NK-92 treated with Interleukin-12 subunit alpha and Interleukin-12 subunit beta, amount 100 ng/mL, for 24 hours (cell line): Measurements from ENCODE around the gene IGHMBP2.
A peak's percentile ranks its signal among the peaks of the same experiment; 100 is the strongest.
"Not testable (repeated sequence)": the region's sequence is repeated elsewhere in the genome, so short reads cannot be mapped to it uniquely, and the experiment has no call there.

Source experiments
- DNase-seq: peaks from one replicate; lab custom pipeline; 2025; lab: John Stamatoyannopoulos, UW

The IGHMBP2 gene

DNA sequence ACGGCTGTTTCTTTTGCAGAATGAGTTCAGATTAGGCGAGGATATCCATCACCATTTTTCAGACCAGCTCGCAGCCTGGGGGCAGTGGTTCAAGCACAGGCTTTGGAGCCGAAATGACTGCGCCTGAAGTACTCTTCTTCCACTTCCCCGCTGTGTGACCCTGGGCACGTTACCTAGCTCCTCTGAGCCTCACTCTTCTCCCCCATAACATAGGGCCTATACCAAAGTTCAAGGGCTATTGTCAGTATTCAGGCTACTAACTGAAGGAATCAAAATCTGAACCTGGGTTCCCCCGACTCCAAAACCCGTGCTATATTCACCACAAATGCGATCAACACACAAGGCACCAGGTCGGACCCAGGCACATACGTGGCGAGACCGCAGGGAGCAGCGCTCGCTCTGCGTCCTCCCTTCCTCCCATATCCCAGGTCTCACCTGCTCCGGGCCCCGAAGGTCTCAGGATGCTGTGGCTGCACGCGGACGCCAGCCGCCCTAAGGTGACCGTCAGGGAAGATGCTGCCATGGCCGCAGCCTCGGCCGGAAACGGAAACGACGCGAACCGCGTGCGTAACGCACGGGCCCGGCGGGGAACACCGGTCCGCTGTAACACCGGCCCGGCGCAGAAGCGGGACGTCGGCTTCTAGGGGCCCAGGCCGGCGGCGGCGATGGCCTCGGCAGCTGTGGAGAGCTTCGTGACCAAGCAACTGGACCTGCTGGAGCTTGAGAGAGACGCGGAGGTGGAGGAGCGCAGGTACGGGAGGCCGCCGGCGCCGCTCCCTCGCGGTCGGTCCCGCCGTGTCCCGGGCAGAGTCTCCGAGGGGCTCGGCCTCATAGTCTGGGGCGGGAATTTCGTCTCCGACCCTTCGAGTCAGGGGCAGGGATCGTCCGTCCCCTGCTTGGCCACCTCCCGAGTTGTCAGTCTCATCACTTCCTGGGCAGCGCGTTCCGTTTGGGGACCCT, at the start of gene IGHMBP2, which contains the start of gene MRPL21:
TSS of gene IGHMBP2 (plus strand) at position 604 of the 960 bp plus-strand sequence. CDS start at position 666, 62 bp downstream.
TSS of gene MRPL21 (minus strand) at position 545 of the 960 bp plus-strand sequence. CDS start at position 523, 22 bp downstream.
- peak; percentile 67 for DNase-seq

DNA sequence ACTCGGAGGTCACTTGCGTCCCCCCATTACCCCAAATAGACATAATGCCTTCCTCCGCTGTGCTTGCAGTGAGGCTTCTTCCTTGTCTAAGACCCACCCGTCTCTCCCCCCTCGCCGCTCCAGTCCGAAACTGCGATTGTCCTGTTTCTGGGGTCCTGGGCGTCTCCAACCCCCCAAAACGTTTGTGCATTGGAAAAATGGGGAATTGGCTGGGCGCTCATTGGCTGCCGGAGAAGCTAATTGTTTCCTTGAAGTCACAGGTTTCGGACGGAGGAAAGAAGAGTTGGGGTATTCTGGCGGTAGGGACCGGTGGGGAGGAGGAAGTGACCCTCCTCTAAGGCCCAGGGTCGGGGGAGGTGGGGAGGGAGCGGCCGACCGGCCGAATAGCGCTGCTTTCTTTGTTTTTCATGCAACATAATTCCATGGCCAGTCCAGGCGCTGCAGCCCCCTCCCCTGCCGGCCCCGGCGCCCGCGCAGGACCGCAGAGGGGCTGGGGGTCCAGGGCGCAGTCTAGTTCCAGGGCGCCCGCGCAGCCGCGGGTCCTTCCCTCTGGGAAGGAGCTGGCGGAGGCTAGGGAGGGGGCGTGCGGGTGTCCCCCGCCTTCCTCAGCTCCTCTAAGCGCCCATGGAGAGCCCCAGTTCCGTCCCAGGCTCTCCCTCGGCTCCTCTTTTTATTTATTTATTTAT, 49.3 kb upstream of the IGHMBP2 start:
- no peak for DNase-seq

DNA sequence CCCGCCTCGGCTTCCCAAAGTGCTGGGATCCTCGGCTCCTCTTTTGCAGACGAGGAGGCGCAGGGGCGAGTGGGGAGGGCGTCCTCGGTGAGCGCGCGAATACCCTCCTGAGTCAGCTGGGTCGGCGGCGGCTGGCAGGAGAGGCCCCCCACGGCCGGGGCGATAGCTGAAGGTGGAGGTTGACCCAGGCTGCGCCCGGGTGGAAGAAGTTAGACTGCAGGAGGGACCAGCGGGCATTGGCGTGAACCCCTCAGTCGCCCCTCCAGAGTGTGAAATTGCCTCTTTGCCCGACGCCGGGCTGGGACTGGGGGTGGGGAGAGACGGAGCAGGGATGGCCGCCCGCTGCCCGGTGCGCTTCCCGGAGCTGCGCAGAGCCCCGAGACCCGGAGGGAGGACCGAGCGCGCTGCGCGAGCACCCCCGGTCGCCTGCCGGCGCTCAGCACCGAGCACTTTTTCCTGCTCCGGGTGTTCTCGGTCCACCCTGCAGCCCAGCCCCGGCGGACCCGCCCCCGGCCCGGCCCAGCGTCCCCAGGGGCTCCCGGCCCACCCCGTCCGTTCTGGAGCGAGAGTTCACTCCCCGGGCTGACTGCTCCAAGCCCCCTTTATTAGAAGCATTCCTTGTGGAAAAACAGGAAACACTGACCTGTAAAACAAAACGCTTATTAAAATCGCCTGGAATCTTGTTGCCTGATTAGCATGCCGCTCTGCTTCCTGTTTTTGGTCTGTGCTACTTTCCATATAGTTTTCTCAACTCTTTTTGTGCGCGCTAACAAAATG, 48.3 kb upstream of the IGHMBP2 start:
- no peak for DNase-seq

DNA sequence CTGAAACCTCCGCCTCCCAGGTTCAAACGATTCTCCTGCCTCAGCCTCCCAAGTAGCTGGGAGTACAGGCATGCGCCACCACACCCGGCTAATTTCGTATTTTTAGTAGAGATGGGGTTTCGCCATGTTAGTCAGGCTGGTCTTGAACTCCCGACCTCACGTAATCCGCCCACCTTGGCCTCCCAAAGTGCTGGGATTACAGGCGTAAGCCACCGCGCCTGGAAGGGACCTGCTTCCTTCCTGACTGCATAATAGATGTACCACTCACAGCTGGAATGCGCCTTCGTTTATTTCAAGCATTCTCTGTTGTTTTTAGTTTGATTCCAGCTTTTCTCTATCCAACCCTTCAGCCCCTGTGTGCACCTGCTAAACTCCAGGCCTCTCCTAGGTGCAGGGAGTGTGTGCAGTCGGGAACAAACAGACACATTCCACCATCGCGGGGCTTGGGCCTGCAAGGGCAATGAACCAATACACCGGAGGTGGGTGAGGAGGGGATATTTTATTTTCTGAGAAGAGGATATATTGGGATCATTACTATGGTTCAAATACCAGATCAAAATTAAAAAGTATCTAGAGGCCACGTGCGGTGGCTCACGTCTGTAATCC, 47.2 kb upstream of the IGHMBP2 start:
- DNase-seq = not testable (repeated sequence)

GRCh38 chr11:68857037-68857586, 46.6 kb upstream of the IGHMBP2 start:
- no peak for DNase-seq

GRCh38 chr11:68859123-68859522, 44.6 kb upstream of the IGHMBP2 start:
- DNase-seq = no peak

- DNase-seq = no peak
Measured at GRCh38 chr11:68862421-68862820, 41.3 kb upstream of the IGHMBP2 start.

GRCh38 chr11:68863553-68864265, 40.0 kb upstream of the IGHMBP2 start:
- DNase-seq = no peak

- DNase-seq = no peak
Measured at GRCh38 chr11:68865241-68865640, 38.5 kb upstream of the IGHMBP2 start.

DNA sequence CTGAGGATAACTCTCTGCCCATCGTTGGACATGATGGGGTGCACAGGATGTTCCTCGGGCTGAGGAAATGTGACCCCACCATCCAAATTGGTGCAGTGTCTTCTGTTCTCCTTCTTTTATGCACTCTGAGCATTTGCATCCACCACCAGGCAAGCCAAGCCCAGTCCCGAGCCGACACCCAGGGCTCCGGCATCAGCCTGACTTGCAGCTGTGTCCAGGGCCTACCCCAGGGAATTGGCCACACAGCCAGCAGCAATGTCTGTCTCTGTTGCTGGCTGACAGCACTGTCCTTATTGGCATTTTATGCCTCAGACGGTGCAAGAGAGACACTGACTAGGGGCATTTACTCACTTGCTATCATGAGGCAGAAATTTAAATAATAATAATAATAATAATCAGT, 36.6 kb upstream of the IGHMBP2 start:
- no peak for DNase-seq

DNA sequence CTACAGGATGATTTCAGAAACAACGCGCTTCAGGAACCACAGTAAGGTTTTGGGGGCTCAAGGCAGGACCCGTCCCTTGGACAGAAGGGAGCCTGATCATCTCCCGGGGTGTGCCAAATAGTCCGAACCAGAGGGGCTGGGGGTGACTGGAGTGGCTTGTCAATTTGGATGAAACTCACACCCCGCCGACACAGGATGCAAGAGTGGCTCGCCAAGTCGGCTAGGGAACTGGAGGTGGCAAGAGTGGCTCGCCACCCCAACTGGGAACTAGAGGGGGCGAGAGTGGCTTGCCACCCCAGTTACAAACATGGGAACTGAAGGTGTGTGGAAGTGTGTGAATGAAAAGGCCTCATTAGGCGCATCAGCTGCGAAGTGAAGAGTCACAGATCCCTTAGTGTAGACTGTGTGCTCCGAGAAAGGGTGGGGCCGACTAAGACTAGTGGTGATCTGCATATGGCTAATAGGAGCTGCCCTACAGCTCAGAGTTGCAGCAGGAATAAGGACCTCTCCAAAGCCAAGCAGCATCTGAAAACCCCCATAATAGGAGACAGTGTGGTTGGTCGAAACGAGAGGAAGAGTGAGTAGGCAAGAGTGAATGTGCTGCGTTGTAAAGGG, 35.4 kb upstream of the IGHMBP2 start:
- DNase-seq = no peak

DNA sequence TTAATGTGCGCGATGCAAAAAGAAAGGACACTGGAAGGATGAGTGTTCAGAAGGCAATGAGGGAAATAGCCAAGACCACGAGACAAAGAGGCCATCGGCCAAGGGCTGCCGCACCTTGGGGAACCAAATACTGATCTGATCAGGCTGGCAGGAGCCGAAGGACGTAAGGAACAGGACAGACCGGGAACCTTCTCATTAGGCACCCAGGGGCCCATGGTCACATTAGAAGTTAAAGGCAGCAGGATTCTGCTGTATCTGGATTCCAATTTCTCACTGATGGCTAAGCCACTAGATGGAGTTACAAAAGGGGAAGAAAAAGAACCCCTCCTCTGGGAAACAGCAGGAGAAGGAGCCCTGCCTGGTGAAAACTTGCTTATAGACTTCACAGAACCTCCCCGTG, 33.2 kb upstream of the IGHMBP2 start:
- no peak for DNase-seq

- no peak for DNase-seq
Measured at GRCh38 chr11:68872216-68873003, 31.3 kb upstream of the IGHMBP2 start.

DNA sequence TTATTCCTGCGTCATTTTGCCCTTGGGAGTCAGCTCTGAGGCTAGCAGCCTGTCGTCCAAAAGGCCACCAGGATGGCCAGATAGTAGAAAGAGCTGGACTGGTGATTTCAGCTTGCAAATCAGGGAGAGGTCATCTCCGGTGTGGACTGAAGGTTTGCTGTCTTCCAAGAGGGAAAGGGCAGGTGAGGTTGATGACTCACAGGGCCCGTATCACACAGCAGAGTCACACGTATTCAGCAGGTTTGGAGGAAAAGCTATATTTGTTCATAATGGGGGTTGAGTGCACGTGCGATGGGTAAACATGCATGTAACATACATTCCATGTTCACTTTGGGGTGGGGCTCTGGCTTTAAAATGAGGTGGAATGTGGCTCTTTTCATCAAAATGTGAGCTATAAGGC, 25.7 kb upstream of the IGHMBP2 start:
- no peak for DNase-seq

DNA sequence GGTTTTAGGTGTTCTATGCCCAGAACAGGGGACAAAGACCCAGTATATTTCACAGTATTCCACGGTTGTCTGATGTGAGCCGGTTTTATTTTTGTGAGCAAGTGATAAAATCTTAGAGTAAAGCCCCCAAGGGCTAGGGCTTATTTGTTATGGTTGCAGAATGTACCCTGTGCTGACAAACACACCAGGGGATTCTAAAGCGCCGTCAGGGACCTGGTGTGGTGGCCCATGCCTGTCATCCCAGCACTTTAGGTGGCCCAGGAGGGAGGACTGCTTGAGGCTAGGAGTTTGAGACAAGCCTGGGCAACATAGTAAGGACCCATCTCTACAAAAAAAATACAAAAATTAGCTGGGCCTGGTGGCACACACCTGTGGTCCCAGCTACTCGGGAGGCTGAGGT, 22.8 kb upstream of the IGHMBP2 start:
- DNase-seq = no peak

DNA sequence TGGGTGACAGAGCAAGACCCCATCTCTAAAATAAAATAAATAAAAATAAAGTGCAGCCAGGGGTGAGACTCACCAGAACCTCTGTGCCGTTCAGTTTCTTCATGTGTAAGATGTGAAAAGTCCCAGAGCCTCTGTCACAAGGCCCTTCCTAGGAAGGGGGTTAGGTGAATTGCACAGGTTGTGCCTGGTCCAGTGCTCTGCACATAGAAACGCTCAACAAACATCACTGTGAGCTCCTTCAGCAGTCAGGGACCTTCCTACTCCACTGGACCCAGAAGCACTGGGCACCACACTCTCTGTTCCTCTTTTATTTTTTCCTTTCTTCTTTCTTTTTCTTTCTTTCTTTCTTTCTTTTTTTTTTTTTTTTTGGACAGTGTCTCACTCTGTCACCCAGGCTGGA, 22.4 kb upstream of the IGHMBP2 start:
- DNase-seq = no peak

- DNase-seq = no peak
Measured at GRCh38 chr11:68882391-68882790, 21.3 kb upstream of the IGHMBP2 start.

GRCh38 chr11:68884827-68885226, 18.9 kb upstream of the IGHMBP2 start:
- DNase-seq = not testable (repeated sequence)

DNA sequence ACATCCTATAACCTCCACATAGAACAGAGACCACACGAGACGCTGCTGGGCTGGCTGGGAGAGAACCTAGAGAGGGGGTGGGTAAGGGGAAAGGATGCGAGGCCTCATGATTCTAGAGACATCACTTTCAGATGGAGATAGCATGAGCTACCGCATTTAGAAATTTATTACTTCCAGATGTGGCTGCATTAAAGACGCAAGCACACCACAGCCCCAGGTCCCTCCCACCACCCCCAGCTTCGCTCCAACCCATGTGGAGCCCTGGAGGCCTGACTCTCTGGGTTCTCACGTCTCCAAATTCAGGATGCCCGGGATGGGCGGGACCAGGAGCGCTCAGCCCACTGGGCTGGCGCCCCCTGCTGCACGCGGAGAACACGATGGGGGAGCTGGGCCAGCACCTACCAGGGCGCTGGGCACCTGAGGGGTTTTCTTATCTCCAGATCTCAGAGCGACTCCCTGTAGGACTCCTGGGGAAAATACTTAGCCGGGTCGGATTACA, 13.7 kb upstream of the IGHMBP2 start:
- no peak for DNase-seq
